ENCODE measurements around the gene RALGDS. TPM values are rescaled to one million over a fixed set of nuclear protein-coding genes. Genes with fewer than 3 reads are reported as not detected.

RALGDS gene
- total RNA-seq, 4 donors from 2014 or later = 44.8 to 53.0 (median 49.8) TPM

DNA sequence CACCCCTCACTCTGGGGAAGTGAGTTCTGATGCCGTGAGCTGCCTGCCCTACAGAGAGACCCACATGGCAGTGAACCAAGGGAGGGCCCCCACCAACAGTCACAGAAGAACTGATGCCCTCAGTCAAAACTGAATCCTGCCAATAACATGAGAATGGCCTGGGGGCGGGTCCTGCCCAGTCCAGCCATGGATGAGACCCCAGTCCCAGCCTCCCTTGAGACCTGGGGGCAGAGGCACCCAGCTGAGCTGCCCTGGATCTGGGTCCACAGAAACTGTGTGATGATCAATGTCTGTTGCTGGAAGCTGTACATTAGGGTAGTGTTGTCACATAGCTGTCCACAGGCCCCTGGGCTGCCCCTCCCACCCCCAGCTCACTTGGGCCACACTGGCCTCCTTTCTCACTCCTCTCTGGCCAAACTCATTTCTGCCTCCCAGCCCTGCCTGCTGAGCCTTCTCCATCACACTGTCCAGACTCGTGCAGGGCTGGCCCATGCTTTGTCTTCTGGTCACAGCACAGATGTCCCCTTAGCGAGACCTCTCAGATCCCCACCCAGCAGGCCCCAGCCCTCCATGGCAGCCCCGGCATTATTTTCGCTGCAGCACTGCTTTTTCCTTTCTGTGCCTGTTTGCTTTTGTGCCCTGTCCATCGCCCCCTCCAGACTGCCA is 25.8 kb upstream of the RALGDS start:
- Histone ChIP-seq H3K27me3 (no peaks in the 10 kb centered on the region), H3K36me3 (no peaks in the 10 kb centered on the region), H3K4me1 (peaks cover 0 to 72% (median 29%) of the 10 kb centered on the region in 3 donors), H3K27ac (peak overlapping the region in 3 of 4 donors; percentile 92 to 93 (median 93)), H3K4me3 (no peak overlapping the region), H3K9me3 (no peaks in the 10 kb centered on the region)
- WGBS, 2 donors (ENCODE audit: low coverage in 1 of 2) = 50 to 68% methylated on average over 2 to 4 of the region's 7 CpGs
- no peak for TF ChIP-seq POLR2A (IDR thresholded peaks at IDR 0.05)
- TF ChIP-seq EP300 (IDR thresholded peaks at IDR 0.05) = no peak
- no peak for ATAC-seq

DNA sequence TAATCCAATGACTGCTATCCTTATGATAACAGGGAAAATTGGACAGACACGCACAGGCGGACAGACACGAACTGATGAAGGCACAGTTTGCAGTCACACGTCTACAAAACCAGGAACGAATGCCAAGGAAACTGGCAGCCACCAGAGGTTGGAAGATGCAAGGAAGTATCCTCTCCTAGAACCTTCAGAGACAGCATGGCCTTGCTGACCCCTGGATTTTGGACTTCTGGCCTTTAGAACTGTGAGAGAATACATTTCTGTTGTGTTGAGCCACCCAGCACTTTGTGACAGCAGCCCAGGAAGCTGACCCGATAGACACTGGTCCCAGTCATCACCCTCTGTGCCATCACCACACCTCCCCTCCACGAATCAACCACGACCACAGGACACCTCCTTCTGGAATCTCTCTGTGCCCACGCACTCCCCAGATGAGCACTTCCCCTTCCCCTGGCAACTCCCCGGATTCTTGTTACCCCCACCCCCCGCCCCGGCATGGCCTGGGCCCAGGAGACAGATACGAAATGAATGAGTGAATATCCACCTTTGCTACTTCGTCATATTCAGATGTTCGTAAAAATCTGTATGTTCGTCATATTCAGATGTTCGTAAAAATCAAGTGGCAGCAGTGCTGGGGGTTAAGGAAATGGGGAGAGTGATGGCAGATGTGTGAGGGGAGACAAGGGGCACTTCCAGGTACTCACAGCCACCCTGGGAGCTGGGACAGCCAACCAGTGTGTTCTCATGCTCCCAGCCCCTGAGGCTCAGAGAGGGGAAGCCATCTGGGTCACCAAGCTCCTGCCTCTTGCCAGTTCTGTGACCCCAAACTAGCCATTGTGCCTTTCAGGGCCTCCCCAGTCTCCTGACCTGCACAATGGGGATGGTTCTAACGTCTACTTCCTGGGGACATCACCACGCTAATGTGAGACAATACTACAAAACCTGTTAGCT is 24.1 kb upstream of the RALGDS start:
- 37 to 48% methylated on average over 10 to 16 of the region's 19 CpGs for WGBS, 2 donors (ENCODE audit: low coverage in 1 of 2)
- H3K4me3 ChIP-seq = peak overlapping the region in 1 of 2 donors; percentile 52
- no peak for ATAC-seq
- H3K27me3 ChIP-seq = no peaks in the 10 kb centered on the region
- H3K27ac ChIP-seq = peak overlapping the region in 2 of 4 donors; percentile 63 to 73
- peaks cover 0 to 87% (median 32%) of the 10 kb centered on the region in 3 donors for H3K4me1 ChIP-seq
- no peak for TF ChIP-seq POLR2AphosphoS5 (IDR thresholded peaks at IDR 0.05)
- TF ChIP-seq, protein P1, sequence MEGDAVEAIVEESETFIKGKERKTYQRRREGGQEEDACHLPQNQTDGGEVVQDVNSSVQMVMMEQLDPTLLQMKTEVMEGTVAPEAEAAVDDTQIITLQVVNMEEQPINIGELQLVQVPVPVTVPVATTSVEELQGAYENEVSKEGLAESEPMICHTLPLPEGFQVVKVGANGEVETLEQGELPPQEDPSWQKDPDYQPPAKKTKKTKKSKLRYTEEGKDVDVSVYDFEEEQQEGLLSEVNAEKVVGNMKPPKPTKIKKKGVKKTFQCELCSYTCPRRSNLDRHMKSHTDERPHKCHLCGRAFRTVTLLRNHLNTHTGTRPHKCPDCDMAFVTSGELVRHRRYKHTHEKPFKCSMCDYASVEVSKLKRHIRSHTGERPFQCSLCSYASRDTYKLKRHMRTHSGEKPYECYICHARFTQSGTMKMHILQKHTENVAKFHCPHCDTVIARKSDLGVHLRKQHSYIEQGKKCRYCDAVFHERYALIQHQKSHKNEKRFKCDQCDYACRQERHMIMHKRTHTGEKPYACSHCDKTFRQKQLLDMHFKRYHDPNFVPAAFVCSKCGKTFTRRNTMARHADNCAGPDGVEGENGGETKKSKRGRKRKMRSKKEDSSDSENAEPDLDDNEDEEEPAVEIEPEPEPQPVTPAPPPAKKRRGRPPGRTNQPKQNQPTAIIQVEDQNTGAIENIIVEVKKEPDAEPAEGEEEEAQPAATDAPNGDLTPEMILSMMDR (IDR thresholded peaks at IDR 0.05) = no peak
- no peak for TF ChIP-seq POLR2A (IDR thresholded peaks at IDR 0.05)
- no peak for TF ChIP-seq EP300 (IDR thresholded peaks at IDR 0.05)
- no peaks in the 10 kb centered on the region for H3K36me3 ChIP-seq
- no peaks in the 10 kb centered on the region for H3K9me3 ChIP-seq

DNA sequence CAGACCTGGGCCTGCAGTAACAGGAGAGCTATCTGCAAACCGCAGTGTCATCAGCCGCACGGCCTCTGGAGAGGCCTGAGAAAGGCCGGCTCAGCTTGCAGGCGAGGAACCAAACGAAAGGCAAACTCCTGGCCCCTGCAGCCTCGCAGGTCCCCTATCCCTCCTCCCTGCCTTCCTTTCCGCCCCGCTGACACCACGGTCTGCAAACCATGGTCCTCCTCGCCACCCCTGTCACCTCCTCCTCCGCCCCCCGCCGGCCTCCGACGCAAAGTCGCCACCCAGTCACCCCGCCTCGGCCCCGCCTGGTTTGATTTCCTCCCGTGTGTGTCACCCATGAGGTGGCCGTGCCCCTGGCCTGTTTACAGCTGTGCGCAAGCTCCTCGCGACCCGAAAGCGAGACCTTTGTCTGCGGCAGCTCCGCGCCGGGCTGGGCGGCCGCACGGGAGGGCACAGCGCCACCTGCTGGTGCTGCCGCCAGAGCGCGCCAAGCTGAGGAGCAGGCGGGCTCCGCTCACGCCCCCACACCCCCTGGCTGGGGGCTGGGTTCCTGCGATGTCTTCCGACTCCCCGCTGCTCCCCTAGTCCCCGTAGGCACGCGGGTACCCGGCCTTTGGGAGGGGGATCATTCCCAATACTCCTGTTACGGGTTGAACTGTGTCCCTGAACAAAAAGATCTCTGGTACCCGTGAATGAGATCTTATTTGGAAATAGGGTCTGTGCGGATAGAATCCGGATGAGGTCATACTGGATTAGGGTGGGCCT is 23.3 kb upstream of the RALGDS start:
- Histone ChIP-seq H3K27me3 (no peaks in the 10 kb centered on the region), H3K36me3 (no peaks in the 10 kb centered on the region), H3K9me3 (no peaks in the 10 kb centered on the region), H3K4me1 (peaks cover 0 to 88% (median 32%) of the 10 kb centered on the region in 3 donors), H3K4me3 (peak overlapping the region; percentile 18 to 52), H3K27ac (peak overlapping the region in 3 of 4 donors; percentile 46 to 73 (median 63))
- WGBS, 2 donors (ENCODE audit: low coverage in 1 of 2) = 1 to 6% methylated on average over 9 to 26 of the region's 52 CpGs
- peak; percentile 50 for ATAC-seq
- TF ChIP-seq, protein P1 (IDR thresholded peaks at IDR 0.05) = peak in 3 of 4 experiments; percentile 95 to 99 (median 99)
- TF ChIP-seq POLR2A (IDR thresholded peaks at IDR 0.05) (no peak), EP300 (IDR thresholded peaks at IDR 0.05) (no peak), POLR2AphosphoS5 (IDR thresholded peaks at IDR 0.05) (peak; percentile 64)

DNA sequence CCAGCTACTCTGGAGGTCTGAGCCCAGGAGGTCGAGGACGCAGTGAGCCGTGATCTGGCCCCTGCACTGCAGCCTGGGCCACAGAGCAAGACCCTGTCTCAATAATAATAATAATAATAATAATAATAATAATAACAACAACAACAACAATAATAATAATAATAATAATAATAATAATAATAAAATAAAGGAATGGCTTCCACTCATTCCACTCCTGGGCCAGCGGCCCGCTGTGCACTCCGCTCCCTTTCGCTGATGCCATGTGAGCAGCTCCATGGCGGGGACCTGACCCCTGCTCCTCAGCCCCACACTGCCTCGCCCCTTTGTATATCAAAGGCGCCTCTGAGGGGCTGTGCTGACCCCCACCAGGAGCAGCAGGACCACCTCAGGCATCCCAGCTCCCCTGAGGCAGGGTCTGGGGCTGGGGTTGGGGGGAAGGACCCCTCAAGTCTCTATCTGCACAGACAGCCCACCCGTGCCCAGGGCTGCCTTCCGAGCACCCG is 22.6 kb upstream of the RALGDS start:
- Histone ChIP-seq H3K36me3 (no peaks in the 10 kb centered on the region), H3K27me3 (no peaks in the 10 kb centered on the region), H3K27ac (peak overlapping the region in 3 of 4 donors; percentile 46 to 73 (median 63)), H3K4me1 (peaks cover 0 to 95% (median 32%) of the 10 kb centered on the region in 3 donors), H3K4me3 (peak overlapping the region in 1 of 2 donors; percentile 52), H3K9me3 (no peaks in the 10 kb centered on the region)
- no peak for TF ChIP-seq POLR2A (IDR thresholded peaks at IDR 0.05)
- TF ChIP-seq, protein P1 (IDR thresholded peaks at IDR 0.05) = no peak
- no peak for TF ChIP-seq EP300 (IDR thresholded peaks at IDR 0.05)
- no peak for TF ChIP-seq POLR2AphosphoS5 (IDR thresholded peaks at IDR 0.05)
- 95% methylated on average over 6 to 8 of the region's 13 CpGs for WGBS, 2 donors (ENCODE audit: low coverage in 1 of 2)
- ATAC-seq = no peak

Data from gastroesophageal sphincter (tissue), 4 donors.